Left renal cortex interstitium (tissue), 4 donors: ENCODE measurements around the gene XKR7. TPM values are rescaled to one million over a fixed set of nuclear protein-coding genes. Genes with fewer than 3 reads are reported as not detected.
A peak's percentile ranks its signal among the peaks of the same experiment; 100 is the strongest.
"Not testable (repeated sequence)": the region's sequence is repeated elsewhere in the genome, so short reads cannot be mapped to it uniquely, and the experiment has no call there.

Experiments
- DNase-seq, 4 donors: peaks; one replicate each; pipeline ENCODE4 v3.0.0-alpha.2; 2013; ENCODE audit warnings: low read depth in 4 of 4, low spot score in 2 of 4, missing footprints in 1 of 4
- polyA plus RNA-seq, 4 donors: library from polyadenylated mRNA; unstranded; fragments of 120-200 nt; gene quantifications; one replicate each; pipeline ENCODE4 v1.2.1, GENCODE V29; 2013; ENCODE audit not compliant: insufficient read length in 4 of 4

The XKR7 gene
- polyA plus RNA-seq, 4 donors: 0.20 to 0.64 (median 0.32) TPM

DNA sequence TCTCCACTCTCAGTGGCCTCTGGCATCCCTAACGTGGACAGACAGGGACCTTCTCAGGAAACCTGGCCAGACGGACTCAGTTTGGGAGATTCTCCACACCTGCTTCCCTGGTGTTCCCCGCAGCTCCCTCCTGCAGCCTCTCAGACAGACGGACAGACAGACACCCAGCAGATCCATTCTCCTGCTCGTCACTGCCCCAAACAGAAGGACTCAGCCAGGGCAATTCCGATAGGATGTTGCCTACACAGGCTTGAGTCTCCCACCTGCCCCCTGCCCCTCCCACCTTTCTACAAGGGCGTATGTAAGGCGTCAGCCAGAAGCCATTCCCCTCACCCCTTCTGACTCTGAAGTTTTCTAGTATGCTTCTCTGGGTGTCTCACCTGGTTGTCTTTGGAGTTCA, 42.7 kb downstream of the XKR7 start:
- DNase-seq: no peak

DNA sequence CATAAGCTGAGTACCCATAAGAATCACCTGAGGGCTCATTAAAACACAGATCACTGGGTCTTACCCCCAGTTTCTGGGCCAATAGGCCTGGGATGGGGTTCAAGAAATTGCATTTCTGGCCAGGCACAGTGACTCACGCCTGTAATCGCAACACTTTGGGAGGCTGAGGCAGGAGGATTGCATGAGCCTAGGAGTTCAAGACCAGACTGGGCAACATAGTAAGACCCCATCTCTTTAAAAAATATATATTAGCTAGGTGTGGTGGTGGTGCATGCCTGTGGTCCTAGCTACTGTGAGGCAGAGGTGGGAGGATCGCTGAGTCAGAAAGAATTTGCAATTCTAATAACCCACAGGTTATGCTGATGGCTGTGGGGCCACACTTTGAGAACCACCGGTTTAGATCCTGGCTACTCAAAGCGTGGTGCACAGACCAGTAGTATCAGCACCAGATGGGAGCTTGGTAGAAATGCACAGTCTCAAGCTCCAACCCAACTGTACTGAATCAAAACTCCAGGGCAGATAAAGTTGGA, 44.3 kb downstream of the XKR7 start:
- DNase-seq: no peak

DNA sequence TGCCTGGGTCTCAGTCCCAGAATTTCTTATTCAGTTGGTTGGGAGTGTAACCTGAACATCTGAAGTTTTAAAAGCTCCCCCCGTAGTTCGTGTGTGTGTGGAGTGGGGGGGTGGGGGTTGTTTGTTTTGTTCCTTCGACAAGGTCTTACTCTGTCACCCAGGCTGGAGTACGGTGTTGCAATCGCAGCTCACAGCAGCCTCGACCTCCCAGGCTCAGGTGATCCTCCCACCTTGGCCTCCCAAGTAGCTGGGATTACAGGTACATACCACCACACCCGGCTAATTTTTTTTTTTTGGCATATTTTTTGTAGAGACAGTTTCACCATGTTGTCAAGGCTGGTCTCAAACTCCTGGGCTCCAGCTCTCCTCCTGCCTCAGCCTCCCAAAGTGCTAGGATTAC, 45.4 kb downstream of the XKR7 start:
- no peak for DNase-seq

GRCh38 chr20:32017711-32018251, 49.8 kb downstream of the XKR7 start:
- DNase-seq: no peak

DNA sequence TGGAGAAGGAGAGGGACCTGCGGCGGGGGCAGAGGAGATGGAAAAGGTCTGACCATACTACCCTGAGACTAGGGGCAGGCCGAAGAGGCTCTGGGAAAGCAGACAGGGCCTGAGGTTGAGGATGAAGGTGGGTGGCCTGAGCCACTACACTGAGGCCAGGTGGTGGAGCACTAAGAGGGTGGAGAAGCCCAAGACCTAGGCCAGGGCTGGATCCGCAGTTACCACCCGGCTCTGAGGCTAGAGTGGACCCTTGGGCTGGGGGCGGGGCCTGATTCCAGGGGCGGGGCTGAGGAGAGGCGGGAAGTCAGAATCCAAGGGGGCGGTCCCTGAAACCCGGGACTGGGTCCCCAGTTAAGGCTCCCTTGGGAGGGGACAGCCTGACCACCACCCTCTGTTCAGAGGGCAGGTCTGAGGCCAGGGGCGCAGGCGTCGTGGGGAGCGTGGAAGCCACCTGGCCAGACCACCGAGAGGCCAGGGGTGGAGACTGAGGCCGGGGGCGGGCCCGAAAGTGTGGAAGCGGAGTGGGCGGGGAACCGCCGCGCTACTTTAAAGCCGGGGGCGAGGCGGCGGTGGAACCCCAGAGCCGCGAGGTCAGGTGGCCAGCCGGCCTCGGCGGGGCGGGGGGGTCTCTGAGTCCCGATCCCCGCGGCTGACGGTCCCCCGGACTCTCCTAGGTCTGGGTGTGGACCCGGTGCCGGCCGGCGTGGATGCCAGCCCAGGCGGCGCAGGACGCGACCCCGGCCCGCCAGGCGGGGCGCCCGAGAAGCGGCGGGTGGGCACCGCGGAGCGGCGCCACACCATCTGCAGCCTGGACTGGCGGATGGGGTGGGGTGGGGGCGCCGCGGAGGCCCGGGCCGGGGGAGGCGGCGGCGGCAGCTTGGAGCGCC, 50.6 kb downstream of the XKR7 start:
- peak in 2 of 4 donors; percentile 66 to 68 for DNase-seq

DNA sequence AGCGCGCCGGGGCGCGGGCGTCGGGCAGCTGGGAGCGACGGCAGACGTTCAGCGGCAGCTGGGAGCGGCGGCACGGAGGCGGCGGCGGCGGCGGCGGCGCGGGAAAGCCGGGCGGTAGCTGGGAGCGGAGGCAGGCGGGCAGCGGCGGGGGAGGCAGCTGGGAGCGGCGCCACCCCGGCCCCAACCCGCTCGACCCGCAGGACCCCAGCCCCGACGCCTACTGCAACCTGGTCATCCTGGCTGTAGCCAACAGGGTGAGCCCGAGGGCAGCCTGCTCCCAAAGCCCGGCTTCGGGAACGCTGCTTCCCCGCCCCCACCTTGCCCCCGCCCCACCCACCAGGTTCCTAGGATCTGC, 51.2 kb downstream of the XKR7 start:
- DNase-seq: no peak

DNA sequence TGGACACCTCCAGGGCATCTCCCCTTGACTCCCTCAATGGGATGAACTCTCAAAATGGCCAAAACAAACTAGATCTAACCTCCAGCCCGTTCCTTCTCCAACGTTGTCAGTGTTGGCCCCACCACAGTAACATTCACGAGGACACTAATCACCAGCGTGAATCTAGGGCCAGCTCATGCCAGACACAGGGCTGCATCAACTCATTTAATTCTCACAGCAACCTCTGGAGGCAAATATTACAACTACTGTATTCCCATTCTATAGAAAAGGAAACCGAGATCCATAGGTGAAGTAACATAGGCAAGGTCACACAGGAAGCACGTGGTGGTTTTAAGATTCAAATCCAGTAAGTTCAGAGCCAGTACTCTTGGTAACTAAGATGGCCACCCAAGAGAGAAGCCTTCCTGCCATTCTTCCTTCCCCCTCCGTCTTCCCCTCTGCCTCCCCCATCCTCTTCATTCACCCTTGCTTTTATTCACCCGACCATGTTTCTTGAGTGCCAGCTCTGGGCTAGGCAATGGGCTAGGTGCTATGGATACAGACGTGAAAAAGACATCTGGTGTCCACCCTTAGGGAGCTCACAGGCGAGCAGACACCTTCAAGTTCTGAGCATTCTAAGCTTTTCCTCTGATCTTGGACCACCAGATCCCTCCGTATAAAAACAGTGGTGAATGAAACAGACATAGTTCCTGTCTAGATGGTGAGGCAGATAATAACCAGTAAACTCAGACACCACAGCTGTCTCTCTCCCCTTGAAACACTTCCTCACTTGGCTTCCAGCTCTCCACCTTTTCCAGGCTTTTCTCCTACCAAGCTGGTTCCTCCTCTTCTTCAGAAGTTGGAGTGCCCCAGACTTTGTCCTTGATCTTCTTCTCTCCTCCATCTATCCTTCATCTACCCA, 51.9 kb downstream of the XKR7 start:
- no peak for DNase-seq

DNA sequence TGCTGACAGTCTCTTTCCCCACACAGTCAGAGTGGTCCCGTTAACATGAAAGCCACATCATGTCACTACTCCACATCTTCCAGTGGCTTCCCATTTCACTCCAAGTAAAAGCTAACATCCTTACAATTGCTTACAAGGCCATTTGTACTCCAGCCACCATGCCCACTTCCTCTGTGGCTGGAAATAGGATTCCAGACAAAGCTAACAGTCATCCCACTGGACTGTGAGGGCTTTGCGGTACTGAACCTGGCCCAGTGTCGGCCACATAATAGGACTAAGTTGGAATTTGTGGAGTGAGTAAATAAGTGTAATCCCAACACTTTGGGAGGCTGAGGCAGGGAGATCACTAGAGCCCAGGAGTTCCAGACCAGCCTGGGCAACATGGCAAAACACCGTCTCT, 53.1 kb downstream of the XKR7 start:
- no peak for DNase-seq

DNA sequence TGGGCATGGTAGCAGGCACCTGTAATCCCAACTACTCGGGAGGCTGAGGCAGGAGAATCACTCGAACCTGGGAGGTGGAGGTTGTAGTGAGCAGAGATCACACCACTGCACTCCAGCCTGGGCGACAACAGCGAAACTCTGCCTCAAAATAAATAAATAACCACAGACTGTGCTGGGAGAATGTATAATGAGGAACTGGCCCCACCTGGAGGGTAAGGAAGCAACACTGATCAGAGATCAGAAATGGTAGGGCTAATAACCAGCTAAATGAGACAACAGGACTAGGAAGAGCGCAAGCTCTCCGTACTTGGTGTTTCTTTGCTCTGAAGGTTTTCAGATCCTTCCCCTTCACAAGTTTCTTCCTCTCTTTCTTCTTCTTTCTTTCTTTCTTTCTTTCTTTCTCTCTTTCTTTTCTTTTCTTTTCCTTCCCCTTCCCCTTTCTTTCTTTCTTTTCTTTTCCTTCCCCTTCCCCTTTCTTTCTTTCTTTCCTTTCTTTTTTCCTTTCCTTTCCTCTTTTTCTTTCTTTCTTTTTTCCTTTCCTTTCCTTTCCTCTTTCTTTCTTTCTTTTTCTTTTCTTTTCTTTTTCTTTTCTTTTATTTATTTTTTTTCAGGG, 56.8 kb downstream of the XKR7 start:
- DNase-seq: no peak

DNA sequence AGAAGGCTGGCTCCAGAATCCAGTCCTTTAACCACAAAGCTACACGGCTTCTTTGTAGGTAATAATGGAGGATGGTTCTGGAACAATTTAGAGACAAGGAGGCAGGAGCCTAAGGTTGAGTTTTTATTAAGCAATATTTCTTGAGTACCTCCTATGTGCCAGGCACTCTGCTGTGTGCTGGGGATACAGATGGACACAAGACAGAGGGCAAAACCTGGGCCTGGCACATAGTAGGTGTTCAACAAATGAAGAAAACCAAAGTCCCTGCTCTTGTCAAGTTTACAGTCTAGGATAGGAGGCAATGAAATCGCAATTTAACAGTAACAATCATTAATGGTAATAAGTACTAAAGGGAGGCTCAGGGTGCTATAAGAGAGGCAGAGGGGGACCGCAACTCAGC, 59.7 kb downstream of the XKR7 start:
- DNase-seq: no peak

DNA sequence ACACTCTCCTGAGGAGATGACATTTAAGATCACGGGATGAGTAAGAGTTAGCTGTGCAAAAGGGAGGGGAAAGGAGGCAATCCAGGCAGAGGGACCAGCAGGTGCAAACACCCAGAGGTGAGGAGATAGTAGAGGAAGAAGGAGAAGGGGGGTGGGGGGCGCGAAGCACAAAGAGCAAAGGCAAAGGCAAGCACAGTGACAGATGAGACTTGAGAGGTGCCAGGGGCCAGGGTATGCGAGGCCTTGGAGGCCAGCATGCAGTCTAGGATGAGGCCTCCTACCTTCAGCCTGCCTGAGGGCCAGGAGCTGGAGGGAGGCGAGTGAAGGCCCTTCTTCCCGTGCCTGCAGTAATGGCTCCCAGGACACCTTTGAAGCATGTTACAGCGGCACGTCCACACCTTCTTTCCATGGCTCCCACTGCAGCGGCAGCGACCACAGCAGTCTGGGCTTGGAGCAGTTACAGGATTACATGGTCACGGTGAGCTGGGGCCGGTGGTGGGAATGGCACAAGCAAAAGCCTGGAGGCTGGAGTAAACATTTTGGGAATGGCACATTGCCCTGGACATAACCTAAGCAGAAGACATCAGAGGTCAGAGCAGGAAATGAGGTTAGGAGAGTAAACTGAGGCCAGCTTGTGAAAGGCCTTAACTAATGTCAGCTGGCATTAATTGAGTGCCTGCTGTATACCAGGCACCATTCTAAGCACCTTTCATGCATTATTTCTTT, 60.9 kb downstream of the XKR7 start:
- peak in 3 of 4 donors; percentile 41 to 62 (median 44) for DNase-seq

DNA sequence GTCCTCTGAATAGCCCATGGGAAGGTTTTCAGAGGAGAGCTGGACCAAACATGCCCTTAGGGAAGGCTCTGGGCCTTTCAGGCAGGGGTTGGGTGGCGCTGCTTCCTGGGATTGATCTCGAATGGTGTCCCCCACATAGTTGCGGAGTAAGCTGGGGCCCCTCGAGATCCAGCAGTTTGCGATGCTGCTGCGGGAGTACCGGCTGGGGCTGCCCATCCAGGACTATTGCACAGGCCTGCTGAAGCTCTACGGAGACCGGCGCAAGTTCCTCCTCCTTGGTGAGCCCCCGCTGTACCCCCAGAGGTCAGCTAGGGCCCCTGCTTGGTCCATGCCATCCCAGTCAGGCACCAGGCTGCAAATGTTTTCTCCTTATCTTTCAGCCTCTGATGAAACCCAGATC, 61.6 kb downstream of the XKR7 start:
- no peak for DNase-seq

GRCh38 chr20:32031007-32031958, 63.3 kb downstream of the XKR7 start:
- peak in 2 of 4 donors; percentile 63 to 73 for DNase-seq

DNA sequence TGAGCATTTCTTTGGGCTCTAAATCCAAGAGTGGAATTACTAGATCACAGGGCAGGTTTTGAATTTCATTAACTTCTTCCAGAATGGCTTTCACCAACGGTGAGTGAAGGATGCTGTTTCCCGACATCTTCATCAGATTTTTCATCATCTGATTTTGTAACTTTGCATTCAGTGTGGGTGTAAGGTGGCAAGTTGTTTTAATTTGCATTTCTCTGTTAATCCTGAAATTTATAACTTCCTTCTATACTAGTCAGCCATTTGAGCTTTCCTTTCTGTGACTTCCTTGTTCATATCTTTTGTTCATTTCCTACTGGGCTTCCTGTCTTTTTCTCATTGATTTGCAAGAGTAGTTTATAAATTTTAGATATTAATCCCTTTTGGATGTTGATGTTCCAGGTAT, 65.4 kb downstream of the XKR7 start:
- no peak for DNase-seq

- DNase-seq: not testable (repeated sequence)
Observed at GRCh38 chr20:32033721-32034120, 65.8 kb downstream of the XKR7 start.

DNA sequence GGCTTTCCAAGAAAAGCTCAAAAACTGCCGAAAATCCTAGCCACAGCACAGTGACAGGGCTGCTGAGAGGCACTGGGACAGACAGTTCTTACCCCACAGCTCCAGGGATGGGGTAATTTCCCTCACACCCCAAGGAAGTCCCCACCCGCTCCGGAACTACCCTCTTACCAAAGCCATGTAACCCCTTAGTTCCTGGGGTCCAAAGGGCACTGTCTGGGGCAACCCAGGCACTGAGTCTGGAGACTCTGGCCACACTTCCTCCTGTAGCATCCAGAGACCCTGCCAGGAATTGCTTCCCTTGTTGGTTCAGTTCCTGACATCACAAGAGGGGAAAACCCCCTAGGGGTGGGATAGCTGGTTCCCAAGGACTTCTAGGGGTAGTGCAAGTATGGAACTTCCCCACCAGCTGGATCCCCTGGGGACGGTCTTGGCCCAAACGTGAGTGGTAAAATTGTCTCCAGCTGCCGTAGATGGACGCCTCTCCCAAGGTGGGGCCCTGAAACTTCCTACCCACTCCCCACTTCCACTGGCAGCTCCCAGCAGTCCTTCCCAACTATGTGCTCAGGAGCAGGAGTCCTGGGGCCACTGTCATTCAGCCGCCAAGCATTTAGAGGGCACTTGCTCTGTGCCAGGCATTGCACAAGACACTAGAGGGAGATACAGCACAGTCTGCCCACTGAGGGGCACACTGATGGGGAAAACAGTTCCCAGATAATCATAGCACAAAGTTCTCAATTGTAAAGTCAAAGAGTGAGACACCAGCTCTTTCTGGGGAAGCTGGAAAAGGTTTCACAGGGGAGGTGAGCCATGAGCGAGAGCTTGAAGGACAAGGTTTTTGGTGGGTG, 66.9 kb downstream of the XKR7 start:
- no peak for DNase-seq

- no peak for DNase-seq
Observed at GRCh38 chr20:32035426-32035779, 67.5 kb downstream of the XKR7 start.

GRCh38 chr20:32036252-32036651, 68.3 kb downstream of the XKR7 start:
- no peak for DNase-seq
